Measurements from ENCODE around the gene SLIT2. TPM values are rescaled to one million over a fixed set of nuclear protein-coding genes. Genes with fewer than 3 reads are reported as not detected.

The SLIT2 gene
- total RNA-seq, 5 donors from 2014 or later (not counting 1 experiment from before 2014, with no cell fraction given): 0.03 to 0.50 (median 0.22) TPM; not detected in 2

GRCh38 chr4:20297261-20297660 is 45.6 kb downstream of the SLIT2 start:
- H3K9me3 Mint-ChIP-seq: peaks cover 2 to 7% (median 2%) of the 10 kb centered on the region in 3 donors
- CTCF ChIA-PET: no interaction called here
- H3K27ac Mint-ChIP-seq: no peak overlapping the region

GRCh38 chr4:20297783-20298182 is 46.1 kb downstream of the SLIT2 start:
- no peaks in the 10 kb centered on the region for H3K4me1 Mint-ChIP-seq
- Histone ChIP-seq H3K4me3 (ENCODE audit: control insufficient read depth in 1 of 2, extremely low read depth in 1 of 2, low read length in 1 of 2) (no peak overlapping the region), H3K36me3 (ENCODE audit: control insufficient read depth in 2 of 2, extremely low read depth in 1 of 2, insufficient read depth in 1 of 2, low read length in 1 of 2) (no peaks in the 10 kb centered on the region), H3K4me1 (ENCODE audit: control insufficient read depth in 1 of 2, extremely low read depth in 1 of 2, insufficient read depth in 2 of 2, low read length in 2 of 2) (no peaks in the 10 kb centered on the region), H3K9me3 (no peaks in the 10 kb centered on the region), H3K27me3 (replicated peaks in 1 of 2; ENCODE audit: control insufficient read depth in 2 of 2, extremely low read depth in 1 of 2, insufficient read depth in 2 of 2, low read length in 1 of 2) (no peaks in the 10 kb centered on the region), H3K27ac (ENCODE audit: low read length) (no peak overlapping the region)
- H3K27me3 Mint-ChIP-seq: no peaks in the 10 kb centered on the region
- ChIA-PET POLR2A (no interaction called here), CTCF (no interaction called here)
- H3K9me3 Mint-ChIP-seq: peaks cover 0 to 6% (median 0%) of the 10 kb centered on the region in 3 donors
- H3K4me3 Mint-ChIP-seq: no peak overlapping the region
- no peak overlapping the region for H3K27ac Mint-ChIP-seq
- no peaks in the 10 kb centered on the region for H3K36me3 Mint-ChIP-seq
- no CpG with 5 or more reads among the region's 6 CpGs for WGBS (ENCODE audit: insufficient coverage)
- no peak for ATAC-seq (replicated peaks in 1 of 4)
- DNase-seq: no peak

More at GRCh38 chr4:20297261-20297660, 45.6 kb downstream of the SLIT2 start:
- no peaks in the 10 kb centered on the region for H3K36me3 ChIP-seq (ENCODE audit: control insufficient read depth in 2 of 2, extremely low read depth in 1 of 2, insufficient read depth in 1 of 2, low read length in 1 of 2)
- no peak overlapping the region for H3K4me3 Mint-ChIP-seq
- H3K27ac ChIP-seq (ENCODE audit: low read length): no peak overlapping the region
- no peaks in the 10 kb centered on the region for H3K4me1 Mint-ChIP-seq
- no peaks in the 10 kb centered on the region for H3K27me3 Mint-ChIP-seq
- POLR2A ChIA-PET: no interaction called here
- H3K9me3 ChIP-seq: no peaks in the 10 kb centered on the region
- no peaks in the 10 kb centered on the region for H3K36me3 Mint-ChIP-seq
- H3K4me3 ChIP-seq (ENCODE audit: control insufficient read depth in 1 of 2, extremely low read depth in 1 of 2, low read length in 1 of 2): no peak overlapping the region
- H3K4me1 ChIP-seq (ENCODE audit: control insufficient read depth in 1 of 2, extremely low read depth in 1 of 2, insufficient read depth in 2 of 2, low read length in 2 of 2): no peaks in the 10 kb centered on the region
- no CpG with 5 or more reads among the region's 2 CpGs for WGBS (ENCODE audit: insufficient coverage)
- no peaks in the 10 kb centered on the region for H3K27me3 ChIP-seq (replicated peaks in 1 of 2; ENCODE audit: control insufficient read depth in 2 of 2, extremely low read depth in 1 of 2, insufficient read depth in 2 of 2, low read length in 1 of 2)
- no peak for DNase-seq
- ATAC-seq (replicated peaks in 1 of 4): no peak

- no peaks in the 10 kb centered on the region for H3K4me1 Mint-ChIP-seq
- no peaks in the 10 kb centered on the region for H3K36me3 Mint-ChIP-seq
- ChIA-PET CTCF (no interaction called here), POLR2A (no interaction called here)
- no peak overlapping the region for H3K4me3 Mint-ChIP-seq
- H3K9me3 Mint-ChIP-seq: peaks cover 0 to under 1% (median 0%) of the 10 kb centered on the region in 3 donors
- DNase-seq (no peak), ATAC-seq (replicated peaks in 1 of 4) (no peak)
- no peaks in the 10 kb centered on the region for H3K36me3 ChIP-seq (ENCODE audit: control insufficient read depth in 2 of 2, extremely low read depth in 1 of 2, insufficient read depth in 1 of 2, low read length in 1 of 2)
- H3K27ac ChIP-seq (ENCODE audit: low read length): no peak overlapping the region
- no peaks in the 10 kb centered on the region for H3K4me1 ChIP-seq (ENCODE audit: control insufficient read depth in 1 of 2, extremely low read depth in 1 of 2, insufficient read depth in 2 of 2, low read length in 2 of 2)
- H3K9me3 ChIP-seq: no peaks in the 10 kb centered on the region
- H3K27ac Mint-ChIP-seq: no peak overlapping the region
- H3K27me3 ChIP-seq (replicated peaks in 1 of 2; ENCODE audit: control insufficient read depth in 2 of 2, extremely low read depth in 1 of 2, insufficient read depth in 2 of 2, low read length in 1 of 2): no peaks in the 10 kb centered on the region
- H3K4me3 ChIP-seq (ENCODE audit: control insufficient read depth in 1 of 2, extremely low read depth in 1 of 2, low read length in 1 of 2): no peak overlapping the region
- no peaks in the 10 kb centered on the region for H3K27me3 Mint-ChIP-seq
Measured at GRCh38 chr4:20298455-20298854, 46.8 kb downstream of the SLIT2 start.

- H3K4me1 ChIP-seq (ENCODE audit: control insufficient read depth in 1 of 2, extremely low read depth in 1 of 2, insufficient read depth in 2 of 2, low read length in 2 of 2): no peaks in the 10 kb centered on the region
- no peaks in the 10 kb centered on the region for H3K36me3 Mint-ChIP-seq
- no peak for DNase-seq
- no peaks in the 10 kb centered on the region for H3K36me3 ChIP-seq (ENCODE audit: control insufficient read depth in 2 of 2, extremely low read depth in 1 of 2, insufficient read depth in 1 of 2, low read length in 1 of 2)
- no peaks in the 10 kb centered on the region for H3K27me3 ChIP-seq (replicated peaks in 1 of 2; ENCODE audit: control insufficient read depth in 2 of 2, extremely low read depth in 1 of 2, insufficient read depth in 2 of 2, low read length in 1 of 2)
- H3K27me3 Mint-ChIP-seq: no peaks in the 10 kb centered on the region
- no peak overlapping the region for H3K4me3 ChIP-seq (ENCODE audit: control insufficient read depth in 1 of 2, extremely low read depth in 1 of 2, low read length in 1 of 2)
- no peaks in the 10 kb centered on the region for H3K9me3 ChIP-seq
- H3K27ac Mint-ChIP-seq: no peak overlapping the region
- H3K4me3 Mint-ChIP-seq: no peak overlapping the region
- POLR2A ChIA-PET: no interaction called here
- peaks cover 0 to 4% (median 0%) of the 10 kb centered on the region in 3 donors for H3K9me3 Mint-ChIP-seq
- H3K4me1 Mint-ChIP-seq: no peaks in the 10 kb centered on the region
- no peak for ATAC-seq (replicated peaks in 1 of 4)
- CTCF ChIA-PET: no interaction called here
- no peak overlapping the region for H3K27ac ChIP-seq (ENCODE audit: low read length)
Measured at GRCh38 chr4:20298986-20299385, 47.3 kb downstream of the SLIT2 start.

- ATAC-seq (replicated peaks in 1 of 4) (no peak), DNase-seq (no peak)
- Mint-ChIP-seq H3K27ac (no peak overlapping the region), H3K4me3 (no peak overlapping the region), H3K4me1 (no peaks in the 10 kb centered on the region), H3K9me3 (peaks cover 0 to 4% (median 0%) of the 10 kb centered on the region in 3 donors), H3K27me3 (no peaks in the 10 kb centered on the region), H3K36me3 (no peaks in the 10 kb centered on the region)
- ChIA-PET CTCF (no interaction called here), POLR2A (no interaction called here)
- Histone ChIP-seq H3K4me1 (ENCODE audit: control insufficient read depth in 1 of 2, extremely low read depth in 1 of 2, insufficient read depth in 2 of 2, low read length in 2 of 2) (no peaks in the 10 kb centered on the region), H3K27ac (ENCODE audit: low read length) (no peak overlapping the region), H3K9me3 (no peaks in the 10 kb centered on the region), H3K27me3 (replicated peaks in 1 of 2; ENCODE audit: control insufficient read depth in 2 of 2, extremely low read depth in 1 of 2, insufficient read depth in 2 of 2, low read length in 1 of 2) (no peaks in the 10 kb centered on the region), H3K4me3 (ENCODE audit: control insufficient read depth in 1 of 2, extremely low read depth in 1 of 2, low read length in 1 of 2) (no peak overlapping the region), H3K36me3 (ENCODE audit: control insufficient read depth in 2 of 2, extremely low read depth in 1 of 2, insufficient read depth in 1 of 2, low read length in 1 of 2) (no peaks in the 10 kb centered on the region)
- WGBS (ENCODE audit: insufficient coverage): no CpG with 5 or more reads among the region's 3 CpGs
Measured at GRCh38 chr4:20299515-20299914, 47.8 kb downstream of the SLIT2 start.

- H3K4me1 Mint-ChIP-seq: no peaks in the 10 kb centered on the region
- ATAC-seq (replicated peaks in 1 of 4) (no peak), DNase-seq (no peak)
- H3K9me3 Mint-ChIP-seq: peaks cover 0 to 4% (median 0%) of the 10 kb centered on the region in 3 donors
- WGBS (ENCODE audit: insufficient coverage): 100% methylated on average over 1 of the region's 2 CpGs
- no peaks in the 10 kb centered on the region for H3K27me3 Mint-ChIP-seq
- H3K27ac ChIP-seq (ENCODE audit: low read length): no peak overlapping the region
- no peaks in the 10 kb centered on the region for H3K36me3 ChIP-seq (ENCODE audit: control insufficient read depth in 2 of 2, extremely low read depth in 1 of 2, insufficient read depth in 1 of 2, low read length in 1 of 2)
- H3K27ac Mint-ChIP-seq: no peak overlapping the region
- H3K4me1 ChIP-seq (ENCODE audit: control insufficient read depth in 1 of 2, extremely low read depth in 1 of 2, insufficient read depth in 2 of 2, low read length in 2 of 2): no peaks in the 10 kb centered on the region
- POLR2A ChIA-PET: no interaction called here
- H3K4me3 Mint-ChIP-seq: no peak overlapping the region
- CTCF ChIA-PET: no interaction called here
- no peaks in the 10 kb centered on the region for H3K36me3 Mint-ChIP-seq
- H3K9me3 ChIP-seq: no peaks in the 10 kb centered on the region
- H3K27me3 ChIP-seq (replicated peaks in 1 of 2; ENCODE audit: control insufficient read depth in 2 of 2, extremely low read depth in 1 of 2, insufficient read depth in 2 of 2, low read length in 1 of 2): no peaks in the 10 kb centered on the region
- H3K4me3 ChIP-seq (ENCODE audit: control insufficient read depth in 1 of 2, extremely low read depth in 1 of 2, low read length in 1 of 2): no peak overlapping the region
Measured at GRCh38 chr4:20301161-20301560, 49.5 kb downstream of the SLIT2 start.

All from T-cell (primary cell).